Measurements from ENCODE around the gene STK39.

STK39 gene

GRCh38 chr2:168058675-168059074 is 188.7 kb downstream of the STK39 start:
- peaks cover 4 to 14% of the 10 kb centered on the region in 2 donors for H3K36me3 ChIP-seq (ENCODE audit: control insufficient read depth in 1 of 2, insufficient read depth in 2 of 2, low read length in 2 of 2)
- no peaks in the 10 kb centered on the region for H3K9me3 ChIP-seq (ENCODE audit: control insufficient read depth in 1 of 2, low read length in 2 of 2)

GRCh38 chr2:168056242-168056787 is 191.1 kb downstream of the STK39 start:
- no peak overlapping the region for H3K4me3 ChIP-seq (ENCODE audit: low read depth in 1 of 2, low read length in 2 of 2)
- no peak overlapping the region for H3K27ac ChIP-seq (ENCODE audit: low read depth, low read length)
- H3K9me3 ChIP-seq (ENCODE audit: control insufficient read depth in 1 of 2, low read length in 2 of 2) = no peaks in the 10 kb centered on the region
- no peaks in the 10 kb centered on the region for H3K27me3 ChIP-seq (ENCODE audit: control insufficient read depth in 1 of 2, insufficient read depth in 2 of 2, low read length in 2 of 2)
- H3K4me1 ChIP-seq (ENCODE audit: control insufficient read depth in 1 of 2, insufficient read depth in 2 of 2, low read length in 2 of 2) = no peaks in the 10 kb centered on the region
- peaks cover 4 to 8% of the 10 kb centered on the region in 2 donors for H3K36me3 ChIP-seq (ENCODE audit: control insufficient read depth in 1 of 2, insufficient read depth in 2 of 2, low read length in 2 of 2)
- H3K9ac ChIP-seq (ENCODE audit: low read depth in 1 of 2, low read length in 2 of 2) = no peak overlapping the region

More at GRCh38 chr2:168058675-168059074, 188.7 kb downstream of the STK39 start:
- no peak overlapping the region for H3K4me3 ChIP-seq (ENCODE audit: low read depth in 1 of 2, low read length in 2 of 2)
- H3K9ac ChIP-seq (ENCODE audit: low read depth in 1 of 2, low read length in 2 of 2) = no peak overlapping the region
- peaks cover 0 to 2% of the 10 kb centered on the region in 2 donors for H3K4me1 ChIP-seq (ENCODE audit: control insufficient read depth in 1 of 2, insufficient read depth in 2 of 2, low read length in 2 of 2)
- H3K27ac ChIP-seq (ENCODE audit: low read depth, low read length) = no peak overlapping the region
- H3K27me3 ChIP-seq (ENCODE audit: control insufficient read depth in 1 of 2, insufficient read depth in 2 of 2, low read length in 2 of 2) = no peaks in the 10 kb centered on the region

GRCh38 chr2:168054657-168055056 is 192.7 kb downstream of the STK39 start:
- Histone ChIP-seq H3K27ac (ENCODE audit: low read depth, low read length) (no peak overlapping the region), H3K36me3 (ENCODE audit: control insufficient read depth in 1 of 2, insufficient read depth in 2 of 2, low read length in 2 of 2) (peaks cover 4 to 8% of the 10 kb centered on the region in 2 donors), H3K27me3 (ENCODE audit: control insufficient read depth in 1 of 2, insufficient read depth in 2 of 2, low read length in 2 of 2) (no peaks in the 10 kb centered on the region), H3K4me3 (ENCODE audit: low read depth in 1 of 2, low read length in 2 of 2) (no peak overlapping the region), H3K9ac (ENCODE audit: low read depth in 1 of 2, low read length in 2 of 2) (no peak overlapping the region), H3K9me3 (ENCODE audit: control insufficient read depth in 1 of 2, low read length in 2 of 2) (no peaks in the 10 kb centered on the region), H3K4me1 (ENCODE audit: control insufficient read depth in 1 of 2, insufficient read depth in 2 of 2, low read length in 2 of 2) (no peaks in the 10 kb centered on the region)

GRCh38 chr2:168053676-168054075 is 193.7 kb downstream of the STK39 start:
- Histone ChIP-seq H3K27ac (ENCODE audit: low read depth, low read length) (no peak overlapping the region), H3K36me3 (ENCODE audit: control insufficient read depth in 1 of 2, insufficient read depth in 2 of 2, low read length in 2 of 2) (peaks cover 4% of the 10 kb centered on the region in 2 donors), H3K9ac (ENCODE audit: low read depth in 1 of 2, low read length in 2 of 2) (no peak overlapping the region), H3K27me3 (ENCODE audit: control insufficient read depth in 1 of 2, insufficient read depth in 2 of 2, low read length in 2 of 2) (no peaks in the 10 kb centered on the region), H3K4me1 (ENCODE audit: control insufficient read depth in 1 of 2, insufficient read depth in 2 of 2, low read length in 2 of 2) (no peaks in the 10 kb centered on the region), H3K4me3 (ENCODE audit: low read depth in 1 of 2, low read length in 2 of 2) (no peak overlapping the region), H3K9me3 (ENCODE audit: control insufficient read depth in 1 of 2, low read length in 2 of 2) (no peaks in the 10 kb centered on the region)

- Histone ChIP-seq H3K36me3 (ENCODE audit: control insufficient read depth in 1 of 2, insufficient read depth in 2 of 2, low read length in 2 of 2) (peaks cover 3 to 4% of the 10 kb centered on the region in 2 donors), H3K9me3 (ENCODE audit: control insufficient read depth in 1 of 2, low read length in 2 of 2) (no peaks in the 10 kb centered on the region), H3K9ac (ENCODE audit: low read depth in 1 of 2, low read length in 2 of 2) (no peak overlapping the region), H3K4me1 (ENCODE audit: control insufficient read depth in 1 of 2, insufficient read depth in 2 of 2, low read length in 2 of 2) (no peaks in the 10 kb centered on the region), H3K4me3 (ENCODE audit: low read depth in 1 of 2, low read length in 2 of 2) (no peak overlapping the region), H3K27ac (ENCODE audit: low read depth, low read length) (no peak overlapping the region), H3K27me3 (ENCODE audit: control insufficient read depth in 1 of 2, insufficient read depth in 2 of 2, low read length in 2 of 2) (no peaks in the 10 kb centered on the region)
Observed at GRCh38 chr2:168052773-168053172, 194.6 kb downstream of the STK39 start.

- Histone ChIP-seq H3K27ac (ENCODE audit: low read depth, low read length) (no peak overlapping the region), H3K4me1 (ENCODE audit: control insufficient read depth in 1 of 2, insufficient read depth in 2 of 2, low read length in 2 of 2) (no peaks in the 10 kb centered on the region), H3K9me3 (ENCODE audit: control insufficient read depth in 1 of 2, low read length in 2 of 2) (no peaks in the 10 kb centered on the region), H3K9ac (ENCODE audit: low read depth in 1 of 2, low read length in 2 of 2) (no peak overlapping the region), H3K27me3 (ENCODE audit: control insufficient read depth in 1 of 2, insufficient read depth in 2 of 2, low read length in 2 of 2) (no peaks in the 10 kb centered on the region), H3K4me3 (ENCODE audit: low read depth in 1 of 2, low read length in 2 of 2) (no peak overlapping the region), H3K36me3 (ENCODE audit: control insufficient read depth in 1 of 2, insufficient read depth in 2 of 2, low read length in 2 of 2) (peaks cover 4 to 6% of the 10 kb centered on the region in 2 donors)
Observed at GRCh38 chr2:168050377-168050776, 197.0 kb downstream of the STK39 start.

- H3K27ac ChIP-seq (ENCODE audit: low read depth, low read length) = no peak overlapping the region
- no peak overlapping the region for H3K4me3 ChIP-seq (ENCODE audit: low read depth in 1 of 2, low read length in 2 of 2)
- no peak overlapping the region for H3K9ac ChIP-seq (ENCODE audit: low read depth in 1 of 2, low read length in 2 of 2)
- H3K27me3 ChIP-seq (ENCODE audit: control insufficient read depth in 1 of 2, insufficient read depth in 2 of 2, low read length in 2 of 2) = no peaks in the 10 kb centered on the region
- H3K9me3 ChIP-seq (ENCODE audit: control insufficient read depth in 1 of 2, low read length in 2 of 2) = no peaks in the 10 kb centered on the region
- H3K36me3 ChIP-seq (ENCODE audit: control insufficient read depth in 1 of 2, insufficient read depth in 2 of 2, low read length in 2 of 2) = peaks cover 4 to 6% of the 10 kb centered on the region in 2 donors
- H3K4me1 ChIP-seq (ENCODE audit: control insufficient read depth in 1 of 2, insufficient read depth in 2 of 2, low read length in 2 of 2) = peaks cover 2 to 3% of the 10 kb centered on the region in 2 donors
Observed at GRCh38 chr2:168049609-168050008, 197.8 kb downstream of the STK39 start.

- Histone ChIP-seq H3K4me1 (ENCODE audit: control insufficient read depth in 1 of 2, insufficient read depth in 2 of 2, low read length in 2 of 2) (peaks cover 4 to 5% of the 10 kb centered on the region in 2 donors), H3K36me3 (ENCODE audit: control insufficient read depth in 1 of 2, insufficient read depth in 2 of 2, low read length in 2 of 2) (peaks cover 0 to 6% of the 10 kb centered on the region in 2 donors), H3K27ac (ENCODE audit: low read depth, low read length) (no peak overlapping the region), H3K9ac (ENCODE audit: low read depth in 1 of 2, low read length in 2 of 2) (no peak overlapping the region), H3K27me3 (ENCODE audit: control insufficient read depth in 1 of 2, insufficient read depth in 2 of 2, low read length in 2 of 2) (no peaks in the 10 kb centered on the region), H3K4me3 (ENCODE audit: low read depth in 1 of 2, low read length in 2 of 2) (no peak overlapping the region), H3K9me3 (ENCODE audit: control insufficient read depth in 1 of 2, low read length in 2 of 2) (no peaks in the 10 kb centered on the region)
Observed at GRCh38 chr2:168047091-168047690, 200.2 kb downstream of the STK39 start.

- Histone ChIP-seq H3K36me3 (ENCODE audit: control insufficient read depth in 1 of 2, insufficient read depth in 2 of 2, low read length in 2 of 2) (peaks cover 3 to 4% of the 10 kb centered on the region in 2 donors), H3K9me3 (ENCODE audit: control insufficient read depth in 1 of 2, low read length in 2 of 2) (no peaks in the 10 kb centered on the region), H3K27me3 (ENCODE audit: control insufficient read depth in 1 of 2, insufficient read depth in 2 of 2, low read length in 2 of 2) (no peaks in the 10 kb centered on the region), H3K27ac (ENCODE audit: low read depth, low read length) (no peak overlapping the region), H3K4me1 (ENCODE audit: control insufficient read depth in 1 of 2, insufficient read depth in 2 of 2, low read length in 2 of 2) (peaks cover 4 to 5% of the 10 kb centered on the region in 2 donors), H3K4me3 (ENCODE audit: low read depth in 1 of 2, low read length in 2 of 2) (no peak overlapping the region), H3K9ac (ENCODE audit: low read depth in 1 of 2, low read length in 2 of 2) (no peak overlapping the region)
Observed at GRCh38 chr2:168044579-168044978, 202.8 kb downstream of the STK39 start.

- H3K27ac ChIP-seq (ENCODE audit: low read depth, low read length) = no peak overlapping the region
- no peaks in the 10 kb centered on the region for H3K9me3 ChIP-seq (ENCODE audit: control insufficient read depth in 1 of 2, low read length in 2 of 2)
- no peak overlapping the region for H3K9ac ChIP-seq (ENCODE audit: low read depth in 1 of 2, low read length in 2 of 2)
- H3K4me3 ChIP-seq (ENCODE audit: low read depth in 1 of 2, low read length in 2 of 2) = no peak overlapping the region
- H3K36me3 ChIP-seq (ENCODE audit: control insufficient read depth in 1 of 2, insufficient read depth in 2 of 2, low read length in 2 of 2) = peaks cover 3% of the 10 kb centered on the region in 2 donors
- no peaks in the 10 kb centered on the region for H3K27me3 ChIP-seq (ENCODE audit: control insufficient read depth in 1 of 2, insufficient read depth in 2 of 2, low read length in 2 of 2)
- peaks cover 4 to 5% of the 10 kb centered on the region in 2 donors for H3K4me1 ChIP-seq (ENCODE audit: control insufficient read depth in 1 of 2, insufficient read depth in 2 of 2, low read length in 2 of 2)
Observed at GRCh38 chr2:168044176-168044575, 203.2 kb downstream of the STK39 start.

All from duodenal mucosa (tissue), 2 donors.